Nephron (organoid): Measurements from ENCODE around the gene TMEM271.

ENCODE experiments used
- H3K27ac Mint-ChIP-seq, 3 experiments: 2 replicates each; pipeline ENCODE4 v1.8.0; 2020; ENCODE audit warnings: mixed read lengths in 3 of 3, mild to moderate bottlenecking in 2 of 3, moderate library complexity in 1 of 3
- H3K27me3 Mint-ChIP-seq: 2 replicates; pipeline ENCODE4 v1.8.0; 2021; ENCODE audit warnings: low read depth, mild to moderate bottlenecking, moderate library complexity, mixed read lengths
- H3K36me3 Mint-ChIP-seq: 2 replicates; pipeline ENCODE4 v1.8.0; 2020; ENCODE audit warnings: low read depth, mixed read lengths
- H3K4me1 Mint-ChIP-seq: 2 replicates; pipeline ENCODE4 v1.8.0; 2020; ENCODE audit warnings: mixed read lengths
- H3K4me3 Mint-ChIP-seq, 3 experiments: 2 replicates each; pipeline ENCODE4 v1.8.0; 2020; ENCODE audit warnings: mild to moderate bottlenecking in 3 of 3, mixed read lengths in 3 of 3, moderate library complexity in 2 of 3
- H3K9me3 Mint-ChIP-seq: 2 replicates; pipeline ENCODE4 v1.8.0; 2020; ENCODE audit warnings: mixed read lengths
- CTCF ChIP-seq, 3 experiments: fragments of 200-600 bp; sonication (generic); IDR thresholded peaks; one replicate each; pipeline ENCODE4 v1.5.0; 2021; ENCODE audit warnings: antibody characterized with exemption in 3 of 3; ENCODE audit not compliant: unreplicated experiment in 3 of 3

The TMEM271 gene

GRCh38 chr4:538542-539142 is 37.5 kb downstream of the TMEM271 start:
- Mint-ChIP-seq H3K27me3 (no peaks in the 10 kb centered on the region), H3K9me3 (no peaks in the 10 kb centered on the region), H3K27ac (no peak overlapping the region), H3K4me1 (no peaks in the 10 kb centered on the region), H3K36me3 (peaks cover 20% of the 10 kb centered on the region), H3K4me3 (no peak overlapping the region)
- TF ChIP-seq CTCF (IDR thresholded peaks at IDR 0.05; ENCODE audit: unreplicated experiment in 3 of 3), result no peak

- TF ChIP-seq CTCF (IDR thresholded peaks at IDR 0.05; ENCODE audit: unreplicated experiment in 3 of 3), result no peak
- Mint-ChIP-seq H3K4me3 (no peak overlapping the region), H3K36me3 (peaks cover 23% of the 10 kb centered on the region), H3K9me3 (no peaks in the 10 kb centered on the region), H3K27me3 (no peaks in the 10 kb centered on the region), H3K4me1 (no peaks in the 10 kb centered on the region), H3K27ac (no peak overlapping the region)
Observed at GRCh38 chr4:537436-538264, 38.4 kb downstream of the TMEM271 start.

GRCh38 chr4:536351-536972 is 39.6 kb downstream of the TMEM271 start:
- TF ChIP-seq CTCF (IDR thresholded peaks at IDR 0.05; ENCODE audit: unreplicated experiment in 3 of 3), result no peak
- Mint-ChIP-seq H3K27ac (no peak overlapping the region), H3K4me1 (no peaks in the 10 kb centered on the region), H3K27me3 (no peaks in the 10 kb centered on the region), H3K9me3 (no peaks in the 10 kb centered on the region), H3K36me3 (peaks cover 30% of the 10 kb centered on the region), H3K4me3 (no peak overlapping the region)

- no peak overlapping the region for H3K4me3 Mint-ChIP-seq
- H3K27me3 Mint-ChIP-seq, result no peaks in the 10 kb centered on the region
- H3K9me3 Mint-ChIP-seq, result no peaks in the 10 kb centered on the region
- H3K27ac Mint-ChIP-seq, result no peak overlapping the region
- peaks cover 32% of the 10 kb centered on the region for H3K36me3 Mint-ChIP-seq
- H3K4me1 Mint-ChIP-seq, result no peaks in the 10 kb centered on the region
- TF ChIP-seq CTCF (IDR thresholded peaks at IDR 0.05; ENCODE audit: unreplicated experiment in 3 of 3), result no peak
Observed at GRCh38 chr4:535924-536281, 40.2 kb downstream of the TMEM271 start.

- no peaks in the 10 kb centered on the region for H3K4me1 Mint-ChIP-seq
- no peaks in the 10 kb centered on the region for H3K27me3 Mint-ChIP-seq
- no peaks in the 10 kb centered on the region for H3K9me3 Mint-ChIP-seq
- peaks cover 35% of the 10 kb centered on the region for H3K36me3 Mint-ChIP-seq
- TF ChIP-seq CTCF (IDR thresholded peaks at IDR 0.05; ENCODE audit: unreplicated experiment in 3 of 3), result no peak
- no peak overlapping the region for H3K27ac Mint-ChIP-seq
- no peak overlapping the region for H3K4me3 Mint-ChIP-seq
Observed at GRCh38 chr4:535181-535923, 40.7 kb downstream of the TMEM271 start.
